Adipocyte (in vitro differentiated cells): Measurements from ENCODE around the gene MVD.

Experiments used
- DNase-seq: peaks from one replicate; pipeline ENCODE4 v3.0.0-alpha.2; 2015; ENCODE audit warnings: low read depth
- H3K27me3 ChIP-seq: replicated peaks from 2 replicates; pipeline ENCODE4 v1.7.0; 2013; ENCODE audit warnings: mild to moderate bottlenecking, low read length, moderate library complexity; ENCODE audit not compliant: control insufficient read depth, insufficient read depth
- H3K36me3 ChIP-seq: 2 replicates; pipeline ENCODE4 v1.7.0; 2013; ENCODE audit warnings: low read length, mild to moderate bottlenecking, moderate library complexity; ENCODE audit not compliant: control insufficient read depth, insufficient read depth, severe bottlenecking
- H3K4me1 ChIP-seq: 2 replicates; pipeline ENCODE4 v1.7.0; 2013; ENCODE audit warnings: mild to moderate bottlenecking, low read length, moderate library complexity; ENCODE audit not compliant: control insufficient read depth, insufficient read depth
- H3K4me3 ChIP-seq: 2 replicates; pipeline ENCODE4 v1.7.0; 2013; ENCODE audit warnings: mild to moderate bottlenecking, low read length, moderate library complexity
- H3K9ac ChIP-seq: 2 replicates; pipeline ENCODE4 v1.7.0; 2013; ENCODE audit warnings: mild to moderate bottlenecking, low read length, moderate library complexity
- H3K9me3 ChIP-seq: 2 replicates; pipeline ENCODE4 v1.7.0; 2013; ENCODE audit warnings: mild to moderate bottlenecking, low read length, moderate library complexity; ENCODE audit not compliant: control insufficient read depth

MVD gene

DNA sequence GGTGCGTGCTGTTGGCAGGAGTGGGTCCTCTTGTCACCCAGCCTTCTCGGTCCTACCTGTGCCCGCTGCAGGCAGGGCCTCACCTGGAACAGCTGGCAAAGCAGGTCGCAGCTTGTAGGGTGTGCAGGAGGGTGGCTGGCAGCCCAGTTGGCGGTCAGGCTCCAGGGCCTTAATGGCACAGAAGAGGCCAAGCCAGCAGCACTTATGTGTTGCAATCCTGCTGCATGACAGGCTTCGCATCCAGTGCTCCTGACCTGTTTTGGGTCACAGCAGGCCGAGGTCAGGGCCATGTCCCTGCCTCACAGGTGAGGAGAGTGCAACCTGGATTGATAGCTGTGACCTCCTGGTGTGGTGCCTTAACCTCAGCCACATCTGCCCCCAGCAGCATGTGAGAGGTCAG lies 60.8 kb downstream of the MVD start:
- peaks cover 78% of the 10 kb centered on the region for H3K36me3 ChIP-seq

More for the DNA sequence above, 60.8 kb downstream of the MVD start:
- no peaks in the 10 kb centered on the region for H3K27me3 ChIP-seq
- DNase-seq = no peak
- peaks cover 7% of the 10 kb centered on the region for H3K4me1 ChIP-seq
- no peak overlapping the region for H3K9ac ChIP-seq
- H3K4me3 ChIP-seq = no peak overlapping the region
- no peaks in the 10 kb centered on the region for H3K9me3 ChIP-seq
